Stimulated activated CD4-positive, alpha-beta T cell treated with anti-CD3 and anti-CD28 coated beads, Interleukin-12 subunit alpha, Interleukin-12 subunit beta, amount 100 ng/mL, for 4 hours (primary cell): ENCODE results near the gene ZNF432.
"Not testable (repeated sequence)": the region's sequence is repeated elsewhere in the genome, so short reads cannot be mapped to it uniquely, and the experiment has no call there.

Experiments
- DNase-seq: peaks from one replicate; pipeline ENCODE4 v3.0.0-alpha.2; 2020

Gene ZNF432

GRCh38 chr19:52048555-52049501, at the start of gene ZNF432:
Gene ZNF432 (minus strand): TSS chr19:52048838. CDS start chr19:52046868, 1,970 bp downstream.
- DNase-seq, result peak; percentile 75

GRCh38 chr19:52096416-52096815, 47.8 kb upstream of the ZNF432 start:
- DNase-seq, result not testable (repeated sequence)

GRCh38 chr19:52095172-52096014, 46.8 kb upstream of the ZNF432 start, which contains the start of gene ZNF841:
Gene ZNF841 (minus strand): TSS chr19:52095765. CDS start chr19:52084801, 10,964 bp downstream.
- peak; percentile 80 for DNase-seq

DNA sequence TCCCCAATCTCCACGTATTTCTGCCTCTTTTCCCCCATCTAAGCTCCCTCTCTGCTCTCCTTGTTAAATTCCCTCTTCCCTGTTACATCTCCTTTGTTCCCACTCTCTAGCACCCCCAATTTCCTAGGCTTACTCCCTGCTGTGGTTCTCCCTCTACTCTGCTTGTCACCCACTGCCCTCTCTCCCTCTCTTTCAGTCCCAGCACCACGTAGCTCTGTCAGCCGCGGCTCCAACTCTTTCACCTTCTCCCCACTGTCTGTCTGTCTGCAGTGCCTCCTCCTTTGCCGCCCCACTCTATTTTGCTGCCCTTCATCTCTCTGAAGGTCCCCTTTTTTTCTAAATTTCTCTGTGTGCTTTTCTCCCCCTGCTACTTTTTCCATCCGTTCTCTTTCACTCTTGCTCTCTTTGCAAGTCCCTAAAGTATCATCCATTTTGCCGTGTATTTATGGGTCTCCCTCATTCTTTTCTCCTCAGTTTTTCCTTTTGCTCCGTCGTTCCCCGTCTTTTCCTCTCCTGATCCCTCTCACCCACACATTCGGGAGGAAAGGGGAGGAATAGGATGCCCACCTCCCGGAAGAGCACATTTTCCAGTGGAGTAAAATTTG, 46.0 kb upstream of the ZNF432 start:
- DNase-seq, result no peak

GRCh38 chr19:52086481-52086880, 37.8 kb upstream of the ZNF432 start:
- no peak for DNase-seq

GRCh38 chr19:52070496-52070895, 21.9 kb upstream of the ZNF432 start:
- no peak for DNase-seq

GRCh38 chr19:52069653-52070052, 21.0 kb upstream of the ZNF432 start:
- no peak for DNase-seq

DNA sequence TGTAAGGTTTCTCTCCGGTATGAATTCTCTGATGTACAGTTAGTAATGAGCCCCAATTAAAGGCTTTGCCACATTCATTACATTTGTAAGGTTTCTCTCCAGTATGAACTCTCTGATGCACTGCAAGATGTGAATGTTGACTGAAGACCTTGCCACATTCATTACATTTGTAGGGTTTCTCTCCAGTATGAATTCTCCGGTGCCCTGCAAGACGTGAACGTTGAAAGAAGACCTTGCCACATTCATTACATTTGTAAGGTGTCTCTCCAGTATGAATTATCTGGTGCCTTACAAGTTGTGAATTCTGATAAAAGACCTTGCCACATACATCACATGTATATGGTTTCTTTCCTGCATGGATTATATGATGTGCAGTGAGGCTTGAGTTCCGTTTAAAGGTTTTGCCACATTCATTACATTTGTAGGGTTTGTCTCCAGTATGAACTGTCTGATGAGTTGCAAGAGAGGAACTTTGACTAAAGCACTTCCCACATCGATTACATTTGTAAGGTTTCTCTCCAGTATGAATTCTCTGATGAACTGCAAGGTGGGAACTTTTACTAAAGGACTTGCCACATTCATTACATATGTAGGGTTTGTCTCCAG, 17.7 kb upstream of the ZNF432 start:
- DNase-seq, result no peak

DNA sequence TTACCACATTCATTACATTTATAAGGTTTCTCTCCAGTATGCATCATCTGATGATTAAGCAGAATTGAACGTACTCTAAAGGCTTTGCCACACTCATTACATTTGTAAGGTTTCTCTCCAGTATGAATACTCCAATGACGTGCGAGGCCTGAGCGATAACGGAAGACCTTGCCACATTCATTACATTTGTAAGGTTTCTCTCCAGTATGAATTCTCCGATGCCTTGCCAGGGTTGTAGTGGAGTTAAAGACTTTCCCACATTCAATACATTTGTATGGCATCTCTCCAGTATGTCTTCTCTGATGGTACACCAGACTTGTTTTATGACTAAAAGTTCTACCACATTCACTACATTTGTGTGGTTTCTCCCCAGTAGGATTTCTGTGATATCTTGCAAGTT, 16.8 kb upstream of the ZNF432 start:
- no peak for DNase-seq

GRCh38 chr19:52056480-52056879, 7.8 kb upstream of the ZNF432 start:
- DNase-seq, result not testable (repeated sequence)

- DNase-seq, result not testable (repeated sequence)
These were observed 3.1 kb upstream of the ZNF432 start for GRCh38 chr19:52051736-52052135.

DNA sequence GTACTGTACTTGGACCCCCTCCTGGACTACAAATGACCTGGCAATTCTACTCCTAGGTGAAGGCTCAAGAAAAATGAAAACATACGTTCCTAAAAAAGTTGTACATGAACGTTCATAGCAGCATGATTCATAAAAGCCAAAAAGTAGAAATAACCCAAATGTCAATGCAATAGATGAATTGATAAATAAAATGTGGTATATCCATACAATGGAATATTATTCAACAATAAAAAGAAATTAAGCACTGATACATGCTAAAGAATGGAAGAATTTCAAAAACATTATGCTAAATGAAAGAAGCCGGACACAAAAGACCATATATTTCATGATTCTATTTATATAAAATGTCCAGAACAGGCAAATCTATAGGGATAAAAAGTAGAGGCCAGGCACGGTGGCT, 9.5 kb downstream of the ZNF432 start:
- DNase-seq, result no peak

DNA sequence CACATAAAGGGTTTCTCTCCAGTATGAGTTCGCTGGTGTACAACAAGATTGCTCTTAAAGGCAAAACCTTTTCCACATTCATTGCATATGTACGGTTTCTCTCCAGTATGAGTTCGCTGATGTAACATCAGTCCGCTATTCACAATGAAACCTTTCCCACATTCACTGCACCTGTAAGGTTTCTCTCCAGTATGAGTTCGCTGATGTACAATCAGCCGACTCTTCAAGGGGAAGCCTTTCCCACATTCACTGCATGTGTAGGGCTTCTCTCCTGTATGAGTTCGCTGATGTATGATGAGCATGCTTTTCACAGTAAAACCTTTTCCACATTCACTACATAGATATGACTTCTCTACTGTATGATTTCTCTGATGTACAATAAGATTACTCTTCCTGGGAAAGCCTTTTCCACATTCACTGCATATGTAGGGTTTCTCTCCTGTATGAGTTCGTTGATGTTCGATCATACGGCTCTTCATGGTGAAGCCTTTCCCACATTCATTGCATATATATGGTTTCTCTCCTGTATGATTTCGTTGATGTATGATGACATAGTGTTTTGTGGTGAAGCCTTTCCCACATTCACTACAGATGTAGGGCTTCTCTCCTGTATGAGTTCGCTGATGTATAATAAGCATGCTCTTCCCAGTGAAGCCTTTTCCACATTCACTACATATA, 14.4 kb downstream of the ZNF432 start:
- no peak for DNase-seq

GRCh38 chr19:52028780-52029123, 19.9 kb downstream of the ZNF432 start:
- no peak for DNase-seq

DNA sequence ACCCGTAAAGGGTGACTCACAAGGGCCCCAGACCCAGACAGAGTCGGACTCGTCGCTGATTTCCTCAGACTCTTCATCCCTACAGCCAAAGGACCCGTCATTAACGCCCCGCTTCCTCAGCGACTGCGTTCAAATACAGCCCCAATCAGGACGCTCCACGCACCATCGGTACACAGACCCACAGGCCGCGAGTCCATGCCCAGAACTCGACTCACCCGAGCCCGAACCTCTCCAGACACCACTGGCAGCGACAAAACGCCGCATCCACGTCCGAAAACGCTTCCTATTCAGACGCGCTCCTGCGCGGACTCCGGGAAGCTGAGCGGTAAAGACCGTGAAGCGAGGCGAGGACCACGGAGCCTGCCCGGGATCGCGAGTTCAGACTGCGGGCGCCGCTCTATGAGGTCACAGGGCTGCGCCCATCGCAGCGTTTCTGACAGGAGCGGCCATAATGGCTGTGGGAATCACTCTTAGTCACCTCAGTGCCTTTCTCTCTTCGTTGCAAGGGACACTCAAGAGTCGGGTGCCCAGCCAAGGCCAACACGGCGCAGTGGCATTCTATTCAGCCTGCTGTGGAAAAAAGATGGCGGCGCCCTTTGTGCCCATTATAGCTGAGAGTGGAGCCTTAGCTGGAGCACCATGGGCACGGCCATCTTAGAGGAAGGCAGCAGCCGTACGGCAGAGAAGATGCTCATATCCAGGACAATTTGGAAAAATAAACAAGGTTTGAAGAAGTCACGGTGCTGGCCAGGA, 20.4 kb downstream of the ZNF432 start, which contains the start of gene ZNF614:
TSS of gene ZNF614 (minus strand) at position 353 of the 753 bp plus-strand sequence. CDS start 2,634 bp downstream, outside the sequence.
- peak; percentile 79 for DNase-seq

- DNase-seq, result not testable (repeated sequence)
These were observed 22.2 kb downstream of the ZNF432 start for GRCh38 chr19:52026255-52026990.

DNA sequence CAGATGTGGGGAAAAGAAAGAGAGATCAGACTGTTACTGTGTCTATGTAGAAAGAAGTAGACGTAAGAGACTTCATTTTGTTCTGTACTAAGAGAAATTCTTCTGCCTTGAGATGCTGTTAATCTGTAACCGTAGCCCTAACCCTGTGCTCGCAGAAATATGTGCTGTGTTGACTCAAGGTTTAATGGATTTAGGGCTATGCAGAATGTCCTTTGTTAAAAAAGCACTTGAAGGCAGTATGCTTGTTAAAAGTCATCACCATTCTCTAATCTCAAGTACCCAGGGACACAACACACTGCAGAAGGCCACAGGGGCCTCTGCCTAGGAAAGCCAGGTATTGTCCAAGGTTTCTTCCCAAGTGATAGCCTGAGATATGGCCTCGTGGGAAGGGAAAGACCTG, 24.2 kb downstream of the ZNF432 start:
- DNase-seq, result not testable (repeated sequence)

DNA sequence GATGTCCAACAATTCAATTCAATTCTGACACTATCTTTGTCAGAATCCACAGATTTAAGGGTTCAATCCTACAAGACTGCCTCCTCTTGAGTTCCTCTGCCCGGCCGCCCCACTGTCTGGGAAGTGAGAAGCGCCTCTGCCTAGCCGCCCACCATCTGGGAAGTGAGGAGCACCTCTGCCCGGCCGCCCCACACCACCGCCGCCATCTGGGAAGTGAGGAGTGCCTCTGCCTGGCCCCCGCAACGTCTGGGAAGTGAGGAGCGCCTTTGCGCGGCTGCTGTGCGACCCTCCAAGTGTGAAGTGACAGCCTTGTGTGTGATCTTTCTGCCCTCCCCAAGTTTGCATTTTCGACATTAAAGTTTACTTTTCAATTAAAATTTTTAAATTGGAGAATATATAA, 26.4 kb downstream of the ZNF432 start:
- no peak for DNase-seq

DNA sequence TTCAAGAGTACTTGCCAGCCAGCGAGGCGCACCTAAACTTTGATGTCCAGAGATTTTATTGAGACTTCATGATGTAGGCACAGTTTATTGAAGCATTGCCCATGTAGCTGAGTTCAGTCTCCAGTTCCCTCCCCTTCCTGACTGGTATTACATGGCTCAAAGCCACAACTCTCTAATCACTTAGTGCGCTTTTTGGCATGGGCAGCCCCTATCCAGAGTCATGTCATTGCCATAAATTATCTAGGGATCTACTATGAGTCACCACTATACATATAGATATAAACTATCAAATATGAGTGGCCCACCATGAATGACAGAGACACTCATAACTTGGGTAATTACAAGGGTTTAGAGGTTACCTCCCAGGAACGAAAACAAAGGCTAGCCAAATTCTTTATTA, 28.1 kb downstream of the ZNF432 start:
- no peak for DNase-seq

GRCh38 chr19:52010674-52011073, 38.0 kb downstream of the ZNF432 start:
- DNase-seq, result no peak
